Astrocyte of the spinal cord (primary cell): ENCODE results near the gene PPM1B.

ENCODE experiments used
- DNase-seq: peaks from one replicate; pipeline ENCODE4 v3.0.0; 2011; ENCODE audit warnings: low read depth, low spot score
- H3K4me3 ChIP-seq: 2 replicates; pipeline ENCODE4 v1.5.1; 2011; ENCODE audit warnings: low read depth, mild to moderate bottlenecking, low read length, moderate library complexity
- in situ Hi-C: cut with HindIII; loops from 2 replicates; pipeline ENCODE4 v1.10.0; 2017; ENCODE audit warnings: low sequenced_read_pairs
- TF ChIP-seq, protein P1 (sequence below): IDR thresholded peaks from 2 replicates; pipeline ENCODE4 v1.5.1; 2012; ENCODE audit warnings: low read depth, mild to moderate bottlenecking, low read length, inconsistent platforms

The PPM1B gene

DNA sequence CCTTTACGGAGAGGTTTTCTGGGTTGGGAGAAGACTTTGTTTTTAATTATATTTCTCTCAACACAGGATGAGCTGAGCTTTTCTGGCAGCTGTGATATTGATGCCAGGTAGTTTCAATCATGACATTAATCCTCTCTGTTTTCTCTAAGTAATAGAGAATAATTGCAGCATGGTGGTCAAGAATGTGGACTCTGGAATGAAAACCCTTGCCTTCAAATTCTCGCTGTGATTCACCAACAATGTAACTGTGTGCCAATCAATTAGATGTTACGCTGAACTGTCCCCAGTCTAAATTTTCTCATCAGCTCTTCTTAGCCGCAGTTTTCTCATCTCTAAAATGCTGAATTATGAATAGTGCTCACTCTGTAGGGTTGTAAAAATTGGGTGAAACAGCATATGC, 31.6 kb upstream of the PPM1B start:
- in situ Hi-C loops, result no loop called here
- TF ChIP-seq, protein P1, sequence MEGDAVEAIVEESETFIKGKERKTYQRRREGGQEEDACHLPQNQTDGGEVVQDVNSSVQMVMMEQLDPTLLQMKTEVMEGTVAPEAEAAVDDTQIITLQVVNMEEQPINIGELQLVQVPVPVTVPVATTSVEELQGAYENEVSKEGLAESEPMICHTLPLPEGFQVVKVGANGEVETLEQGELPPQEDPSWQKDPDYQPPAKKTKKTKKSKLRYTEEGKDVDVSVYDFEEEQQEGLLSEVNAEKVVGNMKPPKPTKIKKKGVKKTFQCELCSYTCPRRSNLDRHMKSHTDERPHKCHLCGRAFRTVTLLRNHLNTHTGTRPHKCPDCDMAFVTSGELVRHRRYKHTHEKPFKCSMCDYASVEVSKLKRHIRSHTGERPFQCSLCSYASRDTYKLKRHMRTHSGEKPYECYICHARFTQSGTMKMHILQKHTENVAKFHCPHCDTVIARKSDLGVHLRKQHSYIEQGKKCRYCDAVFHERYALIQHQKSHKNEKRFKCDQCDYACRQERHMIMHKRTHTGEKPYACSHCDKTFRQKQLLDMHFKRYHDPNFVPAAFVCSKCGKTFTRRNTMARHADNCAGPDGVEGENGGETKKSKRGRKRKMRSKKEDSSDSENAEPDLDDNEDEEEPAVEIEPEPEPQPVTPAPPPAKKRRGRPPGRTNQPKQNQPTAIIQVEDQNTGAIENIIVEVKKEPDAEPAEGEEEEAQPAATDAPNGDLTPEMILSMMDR, result no peak
- no peak for DNase-seq
- H3K4me3 ChIP-seq, result no peak overlapping the region

DNA sequence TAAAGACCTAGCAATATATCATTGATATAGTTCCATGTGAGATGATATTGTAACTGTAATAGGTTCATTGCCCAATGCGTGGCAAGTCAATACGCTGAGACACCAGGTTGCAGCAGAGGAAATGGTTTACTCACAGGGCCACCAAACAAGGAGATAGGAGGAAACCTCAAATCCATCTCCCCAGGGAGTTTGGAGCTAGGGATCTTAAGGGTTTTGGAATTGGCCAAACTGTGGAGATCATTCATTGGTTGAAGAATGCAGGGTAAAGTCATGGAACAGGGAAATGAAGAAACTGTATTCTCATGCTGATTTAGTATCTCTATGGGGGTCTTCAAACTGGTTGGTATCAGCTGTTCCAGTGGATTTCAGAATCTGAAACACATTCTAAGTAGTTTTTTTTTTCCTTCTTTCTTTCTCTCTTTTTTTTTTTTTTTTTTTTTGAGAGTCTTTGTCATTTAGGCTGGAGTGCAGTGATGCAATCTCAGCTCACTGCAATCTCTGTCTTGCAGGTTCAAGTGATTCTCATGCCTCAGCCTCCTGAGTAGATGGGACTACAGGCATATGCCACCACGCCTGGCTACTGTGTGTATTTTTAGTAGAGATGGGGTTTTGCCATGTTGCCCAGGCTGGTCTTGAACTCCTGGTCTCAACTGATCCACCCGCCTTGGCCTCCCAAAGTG, 30.7 kb upstream of the PPM1B start:
- TF ChIP-seq, protein P1, result no peak
- DNase-seq, result no peak
- in situ Hi-C loops, result no loop called here
- no peak overlapping the region for H3K4me3 ChIP-seq

DNA sequence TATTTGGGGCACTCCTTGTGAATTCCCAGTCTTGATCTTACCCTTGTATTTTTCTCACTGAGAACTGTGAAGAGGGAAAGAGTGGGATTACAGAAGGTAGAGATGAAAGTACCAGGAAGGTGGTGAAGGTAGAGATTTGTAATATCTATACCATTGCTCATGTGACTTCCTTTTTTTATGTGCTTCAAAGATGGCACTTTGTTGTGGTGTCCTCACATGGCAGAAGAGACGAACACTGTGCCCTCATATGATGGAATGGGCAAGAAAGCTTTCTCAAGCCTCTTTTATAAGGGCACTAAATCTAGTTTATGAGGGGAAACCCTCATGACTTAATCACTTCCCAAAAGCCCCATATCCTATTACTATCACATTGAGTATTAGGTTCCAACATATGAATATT, 28.9 kb upstream of the PPM1B start:
- in situ Hi-C loops, result no loop called here
- DNase-seq, result no peak
- TF ChIP-seq, protein P1, result no peak
- no peak overlapping the region for H3K4me3 ChIP-seq

DNA sequence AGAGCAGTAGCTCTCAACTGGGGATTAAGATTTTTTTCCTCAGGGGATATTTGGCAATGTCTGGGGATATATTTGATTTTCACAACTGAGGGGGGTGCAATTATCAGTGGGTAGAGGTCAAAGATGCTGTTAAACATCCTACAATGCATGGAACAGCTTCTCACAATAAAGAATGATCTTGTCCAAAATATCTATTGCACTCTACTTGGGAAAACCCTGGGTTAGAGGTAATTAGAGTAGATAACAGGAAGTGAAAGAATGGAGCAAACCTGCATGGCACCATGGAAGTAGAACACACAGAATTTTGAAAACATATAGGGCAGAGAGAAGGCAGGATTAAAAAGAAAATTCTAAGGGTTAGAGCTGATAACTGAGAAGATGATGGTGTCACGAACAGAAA, 26.4 kb upstream of the PPM1B start:
- DNase-seq, result no peak
- TF ChIP-seq, protein P1, result no peak
- H3K4me3 ChIP-seq, result no peak overlapping the region
- in situ Hi-C loops, result no loop called here

DNA sequence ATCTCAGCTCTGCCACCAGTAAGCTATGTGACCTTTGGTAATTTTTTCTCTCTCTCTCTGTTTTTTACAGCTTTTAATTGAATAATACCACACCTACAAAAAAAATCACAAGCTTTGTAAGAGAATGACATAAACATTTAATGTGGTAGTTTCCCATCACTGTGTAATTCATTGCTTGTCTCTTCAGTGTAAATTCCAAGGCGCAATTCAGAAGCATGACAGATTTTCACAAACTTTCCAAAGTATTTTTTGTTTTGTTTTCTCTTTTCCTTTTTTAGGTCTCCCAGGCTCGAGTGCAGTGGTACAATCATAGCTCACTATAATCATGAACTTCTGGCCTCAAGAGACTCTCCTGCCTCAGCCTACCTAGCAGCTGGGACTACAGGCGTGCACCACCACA, 25.0 kb upstream of the PPM1B start:
- no peak overlapping the region for H3K4me3 ChIP-seq
- TF ChIP-seq, protein P1, result no peak
- DNase-seq, result no peak
- in situ Hi-C loops, result no loop called here

DNA sequence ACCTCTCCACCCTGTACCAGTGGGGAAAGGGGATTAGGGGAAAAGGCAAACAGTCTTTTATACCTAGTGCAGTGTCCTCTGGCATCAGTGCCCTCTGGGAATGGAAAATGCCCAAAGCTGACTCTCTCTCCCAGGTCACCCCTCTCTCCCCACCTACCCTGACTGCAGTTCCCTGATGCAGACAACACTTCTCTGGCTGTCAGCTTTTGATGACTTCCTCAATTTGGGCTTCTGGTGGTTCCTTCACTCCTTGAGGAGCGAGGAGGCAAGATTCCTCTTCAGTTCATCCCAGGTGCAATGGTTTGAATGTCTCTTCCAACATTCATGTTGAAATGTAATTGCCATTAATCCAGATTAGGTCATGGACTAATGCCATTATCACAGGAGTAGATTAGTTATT, 19.7 kb upstream of the PPM1B start:
- TF ChIP-seq, protein P1, result no peak
- DNase-seq, result no peak
- in situ Hi-C loops, result no loop called here
- no peak overlapping the region for H3K4me3 ChIP-seq
